HG03045 (cell line): ENCODE results near the gene TRAF3IP3.
"Not testable (repeated sequence)": the region's sequence is repeated elsewhere in the genome, so short reads cannot be mapped to it uniquely, and the experiment has no call there.

Source experiments
- ATAC-seq: cut with Tn5 transposase; IDR thresholded peaks from one replicate; pipeline ENCODE4 v1.9.1; 2021; ENCODE audit warnings: mild to moderate bottlenecking, moderate library complexity; ENCODE audit not compliant: unreplicated experiment

TRAF3IP3 gene

GRCh38 chr1:209791920-209792319 is 36.1 kb downstream of the TRAF3IP3 start:
- ATAC-seq, result no peak

GRCh38 chr1:209793711-209794110 is 37.9 kb downstream of the TRAF3IP3 start:
- ATAC-seq, result not testable (repeated sequence)

GRCh38 chr1:209797978-209798639 is 42.3 kb downstream of the TRAF3IP3 start:
- no peak for ATAC-seq

- ATAC-seq, result no peak
Measured at GRCh38 chr1:209800984-209801834, 45.4 kb downstream of the TRAF3IP3 start.

- no peak for ATAC-seq
Measured at GRCh38 chr1:209802117-209802779, 46.4 kb downstream of the TRAF3IP3 start.

GRCh38 chr1:209802780-209803152 is 46.9 kb downstream of the TRAF3IP3 start:
- no peak for ATAC-seq

- ATAC-seq, result no peak
Measured at GRCh38 chr1:209803568-209803967, 47.7 kb downstream of the TRAF3IP3 start.

GRCh38 chr1:209805341-209805781 is 49.5 kb downstream of the TRAF3IP3 start:
- ATAC-seq, result no peak

GRCh38 chr1:209805875-209806760 is 50.3 kb downstream of the TRAF3IP3 start, which contains the start of gene IRF6:
IRF6 (minus strand) TSS chr1:209806142; CDS start chr1:209801413, 4,729 bp downstream.
- peak; percentile 87 for ATAC-seq

- no peak for ATAC-seq
Measured at GRCh38 chr1:209807509-209807908, 51.7 kb downstream of the TRAF3IP3 start.

GRCh38 chr1:209808059-209808581 is 52.3 kb downstream of the TRAF3IP3 start:
- ATAC-seq, result no peak

GRCh38 chr1:209809611-209810010 is 53.8 kb downstream of the TRAF3IP3 start:
- no peak for ATAC-seq

- no peak for ATAC-seq
Measured at GRCh38 chr1:209810783-209811182, 54.9 kb downstream of the TRAF3IP3 start.

- no peak for ATAC-seq
Measured at GRCh38 chr1:209813902-209814301, 58.0 kb downstream of the TRAF3IP3 start.

GRCh38 chr1:209815490-209815889 is 59.6 kb downstream of the TRAF3IP3 start:
- no peak for ATAC-seq

- no peak for ATAC-seq
Measured at GRCh38 chr1:209815931-209816341, 60.1 kb downstream of the TRAF3IP3 start.

GRCh38 chr1:209816923-209817322 is 61.1 kb downstream of the TRAF3IP3 start:
- no peak for ATAC-seq

- no peak for ATAC-seq
Measured at GRCh38 chr1:209817691-209818090, 61.8 kb downstream of the TRAF3IP3 start.

GRCh38 chr1:209819058-209819457 is 63.2 kb downstream of the TRAF3IP3 start:
- ATAC-seq, result no peak

- no peak for ATAC-seq
Measured at GRCh38 chr1:209820986-209821385, 65.1 kb downstream of the TRAF3IP3 start.
